SJSA1 (cell line): Measurements from ENCODE around the gene TEDC2. TPM values are rescaled to one million over a fixed set of nuclear protein-coding genes. Genes with fewer than 3 reads are reported as not detected.

Source experiments
- DNase-seq, 2 experiments: peaks; one replicate each; pipeline ENCODE4 v3.0.0-alpha.2; 2015 to 2020; ENCODE audit warnings: low spot score in 2 of 2, low read depth in 1 of 2
- H3K27ac ChIP-seq: fragments of 250-450 bp; sonication (Bioruptor Pico); 2 replicates; pipeline ENCODE4 v1.5.1; 2020; ENCODE audit warnings: mild to moderate bottlenecking, moderate library complexity
- H3K27me3 ChIP-seq: fragments of 250-450 bp; sonication (Bioruptor Pico); replicated peaks from 2 replicates; pipeline ENCODE4 v1.5.1; 2020; ENCODE audit warnings: mild to moderate bottlenecking, moderate library complexity
- H3K36me3 ChIP-seq: fragments of 250-450 bp; sonication (Bioruptor Pico); 2 replicates; pipeline ENCODE4 v1.5.1; 2020; ENCODE audit warnings: mild to moderate bottlenecking
- H3K4me1 ChIP-seq: fragments of 250-450 bp; sonication (Bioruptor Pico); replicated peaks from 2 replicates; pipeline ENCODE4 v1.6.1; 2021; ENCODE audit warnings: mild to moderate bottlenecking
- H3K4me3 ChIP-seq: fragments of 250-450 bp; sonication (Bioruptor Pico); 2 replicates; pipeline ENCODE4 v1.5.1; 2020; ENCODE audit warnings: mild to moderate bottlenecking
- H3K9me3 ChIP-seq: fragments of 250-450 bp; sonication (Bioruptor Pico); replicated peaks from 2 replicates; pipeline ENCODE4 v1.5.1; 2020; ENCODE audit warnings: mild to moderate bottlenecking
- total RNA-seq: library from RNA; depleted of rRNA; stranded (reverse); fragments of >200 nt; shearing (Covaris generic); gene quantifications from 2 replicates; pipeline ENCODE4 v1.2.3, GENCODE V29; 2014

TEDC2 gene
- total RNA-seq, 1 experiment from 2014 or later, result 36.3 TPM

GRCh38 chr16:2450975-2451381 lies 8.9 kb upstream of the TEDC2 start:
- Histone ChIP-seq H3K9me3 (no peaks in the 10 kb centered on the region), H3K4me3 (no peak overlapping the region), H3K27me3 (no peaks in the 10 kb centered on the region), H3K27ac (no peak overlapping the region), H3K4me1 (0 out of 2 replicates have a peak, but pooled peaks cover 5% of the 10 kb centered on the region), H3K36me3 (peaks cover 97% of the 10 kb centered on the region)
- DNase-seq, result no peak

GRCh38 chr16:2451851-2452320 lies 8.0 kb upstream of the TEDC2 start:
- DNase-seq, result no peak
- Histone ChIP-seq H3K9me3 (no peaks in the 10 kb centered on the region), H3K27ac (no peak overlapping the region), H3K4me3 (no peak overlapping the region), H3K36me3 (peaks cover 97% of the 10 kb centered on the region), H3K4me1 (0 out of 2 replicates have a peak, but pooled peaks cover 5% of the 10 kb centered on the region), H3K27me3 (no peaks in the 10 kb centered on the region)

- Histone ChIP-seq H3K4me3 (no peak overlapping the region), H3K9me3 (no peaks in the 10 kb centered on the region), H3K27me3 (no peaks in the 10 kb centered on the region), H3K27ac (no peak overlapping the region), H3K4me1 (0 out of 2 replicates have a peak, but pooled peaks cover 5% of the 10 kb centered on the region), H3K36me3 (peaks cover 97% of the 10 kb centered on the region)
- DNase-seq, result no peak
Observed at GRCh38 chr16:2452650-2453049, 7.3 kb upstream of the TEDC2 start.

- no peak for DNase-seq
- no peak overlapping the region for H3K27ac ChIP-seq
- H3K27me3 ChIP-seq, result no peaks in the 10 kb centered on the region
- peaks cover 92% of the 10 kb centered on the region for H3K36me3 ChIP-seq
- no peaks in the 10 kb centered on the region for H3K9me3 ChIP-seq
- H3K4me3 ChIP-seq, result no peak overlapping the region
- peaks cover 12% of the 10 kb centered on the region for H3K4me1 ChIP-seq
Observed at GRCh38 chr16:2455081-2455845, 4.6 kb upstream of the TEDC2 start.

- no peaks in the 10 kb centered on the region for H3K27me3 ChIP-seq
- DNase-seq, result no peak
- H3K36me3 ChIP-seq, result peaks cover 92% of the 10 kb centered on the region
- no peaks in the 10 kb centered on the region for H3K9me3 ChIP-seq
- no peak overlapping the region for H3K27ac ChIP-seq
- H3K4me3 ChIP-seq, result no peak overlapping the region
- H3K4me1 ChIP-seq, result peaks cover 23% of the 10 kb centered on the region
Observed at GRCh38 chr16:2456551-2457153, 3.3 kb upstream of the TEDC2 start.

GRCh38 chr16:2457267-2457666 lies 2.6 kb upstream of the TEDC2 start:
- no peak overlapping the region for H3K4me3 ChIP-seq
- no peak for DNase-seq
- H3K9me3 ChIP-seq, result no peaks in the 10 kb centered on the region
- H3K36me3 ChIP-seq, result peaks cover 92% of the 10 kb centered on the region
- no peak overlapping the region for H3K27ac ChIP-seq
- no peaks in the 10 kb centered on the region for H3K27me3 ChIP-seq
- H3K4me1 ChIP-seq, result peaks cover 23% of the 10 kb centered on the region

- H3K27me3 ChIP-seq, result no peaks in the 10 kb centered on the region
- H3K9me3 ChIP-seq, result no peaks in the 10 kb centered on the region
- DNase-seq, result no peak
- peaks cover 24% of the 10 kb centered on the region for H3K4me1 ChIP-seq
- H3K4me3 ChIP-seq, result no peak overlapping the region
- H3K27ac ChIP-seq, result no peak overlapping the region
- peaks cover 91% of the 10 kb centered on the region for H3K36me3 ChIP-seq
Observed at GRCh38 chr16:2457946-2458345, 2.0 kb upstream of the TEDC2 start.

GRCh38 chr16:2458887-2459646 lies 842 bp upstream of the TEDC2 start:
- peaks cover 84% of the 10 kb centered on the region for H3K36me3 ChIP-seq
- H3K9me3 ChIP-seq, result no peaks in the 10 kb centered on the region
- H3K4me1 ChIP-seq, result peaks cover 33% of the 10 kb centered on the region
- DNase-seq, result no peak
- peak overlapping the region; percentile 63 for H3K4me3 ChIP-seq
- H3K27me3 ChIP-seq, result no peaks in the 10 kb centered on the region
- H3K27ac ChIP-seq, result peak overlapping the region; percentile 5; the same call in 1 of the 2 replicates

- H3K36me3 ChIP-seq, result peaks cover 72% of the 10 kb centered on the region
- H3K27me3 ChIP-seq, result no peaks in the 10 kb centered on the region
- peak overlapping the region; percentile 12 for H3K27ac ChIP-seq
- H3K4me3 ChIP-seq, result peak overlapping the region; percentile 63
- H3K9me3 ChIP-seq, result no peaks in the 10 kb centered on the region
- peaks cover 34% of the 10 kb centered on the region for H3K4me1 ChIP-seq
- no peak for DNase-seq
Observed at GRCh38 chr16:2460391-2460713, 443 bp downstream of the TEDC2 start.

- Histone ChIP-seq H3K4me3 (peak overlapping the region; percentile 63), H3K4me1 (peaks cover 34% of the 10 kb centered on the region), H3K9me3 (no peaks in the 10 kb centered on the region), H3K36me3 (peaks cover 72% of the 10 kb centered on the region), H3K27me3 (no peaks in the 10 kb centered on the region), H3K27ac (peak overlapping the region; percentile 12; the same call in 1 of the 2 replicates)
- DNase-seq, result no peak
Observed at GRCh38 chr16:2460916-2461315, 1.0 kb downstream of the TEDC2 start.

- Histone ChIP-seq H3K4me3 (no peak overlapping the region), H3K9me3 (no peaks in the 10 kb centered on the region), H3K4me1 (peaks cover 38% of the 10 kb centered on the region), H3K27ac (no peak overlapping the region), H3K27me3 (no peaks in the 10 kb centered on the region), H3K36me3 (peaks cover 61% of the 10 kb centered on the region)
- no peak for DNase-seq
Observed at GRCh38 chr16:2462031-2462866, 2.3 kb downstream of the TEDC2 start.

GRCh38 chr16:2464333-2464732 lies 4.4 kb downstream of the TEDC2 start:
- H3K9me3 ChIP-seq, result no peaks in the 10 kb centered on the region
- no peak overlapping the region for H3K4me3 ChIP-seq
- no peak for DNase-seq
- peaks cover 43% of the 10 kb centered on the region for H3K36me3 ChIP-seq
- H3K27ac ChIP-seq, result no peak overlapping the region
- H3K27me3 ChIP-seq, result no peaks in the 10 kb centered on the region
- peaks cover 55% of the 10 kb centered on the region for H3K4me1 ChIP-seq

GRCh38 chr16:2465653-2466415 lies 5.9 kb downstream of the TEDC2 start:
- H3K4me1 ChIP-seq, result peaks cover 53% of the 10 kb centered on the region
- no peaks in the 10 kb centered on the region for H3K27me3 ChIP-seq
- no peak overlapping the region for H3K4me3 ChIP-seq
- H3K27ac ChIP-seq, result no peak overlapping the region
- no peaks in the 10 kb centered on the region for H3K9me3 ChIP-seq
- no peak for DNase-seq
- peaks cover 33% of the 10 kb centered on the region for H3K36me3 ChIP-seq
